Breast epithelium (tissue), 3 donors: ENCODE measurements around the gene CCDC157.

Source experiments
- CTCF ChIP-seq, 3 donors: fragments of 450-650 bp; IDR thresholded peaks; one replicate each; pipeline ENCODE4 v1.5.1; 2016 to 2017; ENCODE audit warnings: antibody characterized with exemption in 3 of 3, mild to moderate bottlenecking in 3 of 3, moderate library complexity in 3 of 3
- POLR2A ChIP-seq: fragments of 450-650 bp; IDR thresholded peaks from one replicate; pipeline ENCODE4 v1.6.1; 2016; ENCODE audit warnings: antibody characterized with exemption, mild to moderate bottlenecking, moderate library complexity
- POLR2AphosphoS5 ChIP-seq, 3 donors: sonication (generic); formaldehyde crosslinking; IDR thresholded peaks; one replicate each; pipeline ENCODE4 v1.6.1; 2017; ENCODE audit warnings: antibody characterized with exemption in 3 of 3

- TF ChIP-seq POLR2A, result no peak
- TF ChIP-seq CTCF (IDR thresholded peaks at IDR 0.05), result no peak
- no peak for TF ChIP-seq POLR2AphosphoS5 (IDR thresholded peaks at IDR 0.05)
Measured at GRCh38 chr22:30337461-30337778, 19.4 kb upstream of the CCDC157 start.
